Measurements from ENCODE around the gene CRYBG1. TPM values are rescaled to one million over a fixed set of nuclear protein-coding genes. Genes with fewer than 3 reads are reported as not detected.
A peak's percentile ranks its signal among the peaks of the same experiment; 100 is the strongest.

Gene CRYBG1
- total RNA-seq, 1 experiment from 2014 or later, result 5.7 TPM

DNA sequence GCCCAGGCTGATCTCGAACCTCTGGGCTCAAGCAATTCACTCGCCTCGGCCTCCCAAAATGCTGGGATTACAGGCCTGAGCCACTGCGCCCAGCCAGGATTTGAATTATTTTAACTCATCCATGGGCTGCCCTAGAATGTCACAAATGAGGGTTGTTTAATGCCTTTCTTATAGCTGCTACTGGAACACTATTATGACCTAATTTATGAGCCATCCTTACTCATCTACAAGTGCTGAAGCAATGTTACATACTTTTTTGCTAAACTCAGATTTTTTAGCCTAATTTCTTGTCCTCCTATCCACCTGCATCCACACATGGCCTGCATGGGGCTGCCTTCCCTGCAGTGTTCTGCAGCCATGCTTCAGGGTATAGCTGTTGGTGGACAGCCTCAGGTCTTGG lies 208.9 kb downstream of the CRYBG1 start:
- no peak overlapping the region for H3K18ac ChIP-seq (ENCODE audit: insufficient read length, low read depth, low read length)
- H4K5ac ChIP-seq (ENCODE audit: insufficient read length, low read depth, low read length), result no peak overlapping the region
- H4K8ac ChIP-seq (replicated peaks; ENCODE audit: insufficient read length, low read depth, low read length), result no peak overlapping the region
- no peak overlapping the region for H2BK15ac ChIP-seq (ENCODE audit: low read depth, low read length)
- H3K4me3 Mint-ChIP-seq, result no peak overlapping the region
- no peak overlapping the region for H4K91ac ChIP-seq (ENCODE audit: insufficient read length, low read depth, low read length)
- no peak overlapping the region for H2AK5ac ChIP-seq (ENCODE audit: insufficient read length, low read length)
- H3K79me2 ChIP-seq (ENCODE audit: insufficient read depth, low read length), result no peaks in the 10 kb centered on the region
- H3K9me3 Mint-ChIP-seq, result no peaks in the 10 kb centered on the region; a peak in 1 of 5 replicates
- no peaks in the 10 kb centered on the region for H3K27me3 ChIP-seq (ENCODE audit: insufficient read depth, low read length)
- H3K4me1 Mint-ChIP-seq, result peaks cover 6 to 8% of the 10 kb centered on the region in 2 experiments
- H3K4me1 ChIP-seq (ENCODE audit: insufficient read depth, low read length), result no peaks in the 10 kb centered on the region; the same call in 1 of the 2 replicates
- DNase-seq, result no peak
- no peak overlapping the region for H3K9ac ChIP-seq (ENCODE audit: extremely low read depth, insufficient read length, low read length)
- H2BK12ac ChIP-seq (ENCODE audit: insufficient read length, low read depth, low read length), result no peak overlapping the region
- no peak for TF ChIP-seq CTCF (conservative IDR thresholded peaks at IDR 0.05)
- no peak overlapping the region for H3K4me2 ChIP-seq (ENCODE audit: insufficient read depth, insufficient read length, low read length)
- H3K14ac ChIP-seq (ENCODE audit: insufficient read depth, low read length), result no peak overlapping the region
- H2AFZ ChIP-seq (ENCODE audit: low read length), result no peak overlapping the region
- H4K20me1 ChIP-seq (ENCODE audit: control insufficient read depth, insufficient read depth, insufficient read length), result no peaks in the 10 kb centered on the region
- no peak overlapping the region for H3K56ac ChIP-seq (ENCODE audit: insufficient read length, low read depth, low read length)
- H3K4ac ChIP-seq (ENCODE audit: low read depth, low read length), result no peak overlapping the region
- H2BK120ac ChIP-seq (ENCODE audit: low read depth, low read length, poor library complexity, severe bottlenecking), result no peak overlapping the region
- no peak overlapping the region for H3T11ph ChIP-seq (ENCODE audit: low read length)
- no peaks in the 10 kb centered on the region for H3K27me3 Mint-ChIP-seq (ENCODE audit: low read depth)
- no peak overlapping the region for H2BK5ac ChIP-seq (ENCODE audit: insufficient read length, low read length)
- peak overlapping the region in 1 of 3 experiments; percentile 21; a peak in 1 of 7 replicates for H3K27ac Mint-ChIP-seq
- no peak overlapping the region for H2BK20ac ChIP-seq (ENCODE audit: low read depth, low read length, poor library complexity, severe bottlenecking)
- no CpG with 5 or more reads among the region's 4 CpGs for WGBS (ENCODE audit: extremely low coverage, insufficient read length, low lambda C conversion rate)
- H3K36me3 Mint-ChIP-seq (ENCODE audit: insufficient read depth in 1 of 3, low read depth in 3 of 3), result peaks cover 0 to 12% (median 11%) of the 10 kb centered on the region in 3 experiments; a peak in 5 of 7 replicates
- no peaks in the 10 kb centered on the region for H3K23me2 ChIP-seq (ENCODE audit: insufficient read length, low read depth, low read length, poor library complexity, severe bottlenecking)
- H3K79me1 ChIP-seq (ENCODE audit: insufficient read depth, low read depth, low read length, poor library complexity, severe bottlenecking), result no peaks in the 10 kb centered on the region
- H3K23ac ChIP-seq (ENCODE audit: insufficient read length, low read depth, low read length), result no peak overlapping the region
- H3K9me3 ChIP-seq (ENCODE audit: control insufficient read depth, low read depth, low read length), result no peaks in the 10 kb centered on the region
- H3K27ac ChIP-seq (ENCODE audit: insufficient read length, low read depth, low read length), result no peak overlapping the region
